Uterus (tissue), 2 donors: Measurements from ENCODE around the gene SNTG2.

ENCODE experiments used
- CTCF ChIP-seq, 4 experiments: fragments of 200-600 bp in 2 of 4; fragments of 450-650 bp in 2 of 4; sonication (generic) in 2 of 4; IDR thresholded peaks; one replicate each; pipeline ENCODE4 v1.5.1; 2016 to 2019; ENCODE audit warnings: antibody characterized with exemption in 4 of 4, mild to moderate bottlenecking in 2 of 4, moderate library complexity in 1 of 4
- POLR2A ChIP-seq, 2 donors: fragments of 450-650 bp; IDR thresholded peaks; one replicate each; pipeline ENCODE4 v1.6.1; 2016; ENCODE audit warnings: antibody characterized with exemption in 2 of 2, mild to moderate bottlenecking in 1 of 2, moderate library complexity in 1 of 2

GRCh38 chr2:1071650-1072049 lies 121.0 kb downstream of the SNTG2 start:
- TF ChIP-seq CTCF (IDR thresholded peaks at IDR 0.05) (no peak), POLR2A (IDR thresholded peaks at IDR 0.05) (no peak)
